ENCODE data around the gene OR51B4. TPM values are rescaled to one million over a fixed set of nuclear protein-coding genes. Genes with fewer than 3 reads are reported as not detected.

Gene OR51B4
- total RNA-seq, 1 donor from 2014 or later: not detected

- no peak for TF ChIP-seq POLR2AphosphoS5 (IDR thresholded peaks at IDR 0.05; ENCODE audit: insufficient read depth in 1 of 2, low read depth in 1 of 2)
- Histone ChIP-seq H3K4me1 (no peaks in the 10 kb centered on the region), H3K27me3 (no peaks in the 10 kb centered on the region), H3K27ac (no peak overlapping the region), H3K4me3 (no peak overlapping the region), H3K36me3 (no peaks in the 10 kb centered on the region), H3K9me3 (no peaks in the 10 kb centered on the region)
- no peak for DNase-seq (ENCODE audit: extremely low spot score in 2 of 2)
- intact Hi-C loops (cut with DNase I): no loop called here
These were observed 13.4 kb downstream of the OR51B4 start for GRCh38 chr11:5288108-5288905.

DNA sequence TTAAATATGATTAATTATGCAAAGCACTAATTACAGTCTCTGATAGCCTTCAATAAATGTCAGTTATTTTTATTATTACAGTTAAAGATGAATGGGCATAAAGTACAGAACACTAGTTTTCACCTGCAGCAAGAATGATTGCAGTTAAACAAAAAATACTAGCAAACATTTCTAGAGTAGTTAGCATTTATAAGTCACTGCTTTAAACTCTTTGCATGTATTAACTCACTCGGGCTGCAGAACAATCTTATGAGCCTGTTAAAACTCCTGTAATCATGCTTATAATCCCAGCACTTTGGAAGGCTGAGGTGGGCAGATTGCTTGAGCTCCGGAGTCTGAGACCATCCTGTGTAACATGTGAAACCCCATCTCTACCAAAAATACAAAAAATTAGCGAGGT lies 14.8 kb downstream of the OR51B4 start:
- Histone ChIP-seq H3K4me3 (no peak overlapping the region), H3K27ac (no peak overlapping the region), H3K27me3 (no peaks in the 10 kb centered on the region), H3K36me3 (no peaks in the 10 kb centered on the region), H3K9me3 (no peaks in the 10 kb centered on the region), H3K4me1 (no peaks in the 10 kb centered on the region)
- intact Hi-C loops (cut with DNase I): no loop called here
- no peak for DNase-seq (ENCODE audit: extremely low spot score in 2 of 2)
- TF ChIP-seq POLR2A (IDR thresholded peaks at IDR 0.05) (no peak), CTCF (IDR thresholded peaks at IDR 0.05) (no peak), POLR2AphosphoS5 (IDR thresholded peaks at IDR 0.05; ENCODE audit: insufficient read depth in 1 of 2, low read depth in 1 of 2) (no peak)

- DNase-seq (ENCODE audit: extremely low spot score in 2 of 2): no peak
- Histone ChIP-seq H3K27ac (no peak overlapping the region), H3K27me3 (no peaks in the 10 kb centered on the region), H3K9me3 (no peaks in the 10 kb centered on the region), H3K4me1 (no peaks in the 10 kb centered on the region), H3K4me3 (no peak overlapping the region), H3K36me3 (no peaks in the 10 kb centered on the region)
- TF ChIP-seq CTCF (IDR thresholded peaks at IDR 0.05) (no peak), POLR2AphosphoS5 (IDR thresholded peaks at IDR 0.05; ENCODE audit: insufficient read depth in 1 of 2, low read depth in 1 of 2) (no peak), POLR2A (IDR thresholded peaks at IDR 0.05) (no peak)
- intact Hi-C loops (cut with DNase I): no loop called here
These were observed 15.4 kb downstream of the OR51B4 start for GRCh38 chr11:5286351-5286750.

DNA sequence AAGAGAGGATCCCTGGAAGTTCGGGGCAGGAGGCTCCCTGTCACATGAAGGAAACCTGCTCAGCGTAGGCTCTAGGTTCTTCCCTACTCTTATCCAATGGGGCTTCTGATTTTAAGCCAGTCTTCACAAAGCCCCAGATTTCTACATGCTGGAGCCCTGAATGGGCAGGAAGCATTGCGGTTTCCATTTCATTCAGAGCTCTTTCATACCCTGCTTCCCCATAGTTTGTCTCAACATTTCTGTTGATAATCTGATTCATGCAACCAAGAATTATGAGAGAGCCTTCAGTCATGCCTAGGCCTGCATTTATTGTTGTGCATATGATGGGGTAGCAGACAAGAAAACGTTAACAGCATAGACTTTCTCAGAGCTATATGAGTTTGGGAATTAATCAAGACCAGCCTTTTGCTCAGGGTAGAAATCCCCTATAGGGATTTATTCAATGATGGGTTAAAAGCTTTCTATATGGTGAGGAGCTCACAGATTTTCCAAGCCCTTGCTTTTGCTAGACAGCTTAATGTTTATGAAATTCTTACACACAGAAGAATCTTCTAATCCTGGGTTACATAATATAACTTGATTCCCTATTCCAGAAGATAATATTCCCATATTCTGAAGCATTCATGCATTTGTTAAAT lies 15.9 kb downstream of the OR51B4 start:
- H3K36me3 ChIP-seq: no peaks in the 10 kb centered on the region
- H3K27ac ChIP-seq: no peak overlapping the region
- H3K9me3 ChIP-seq: no peaks in the 10 kb centered on the region
- TF ChIP-seq POLR2A (IDR thresholded peaks at IDR 0.05) (no peak), POLR2AphosphoS5 (IDR thresholded peaks at IDR 0.05; ENCODE audit: insufficient read depth in 1 of 2, low read depth in 1 of 2) (no peak), CTCF (IDR thresholded peaks at IDR 0.05) (no peak)
- H3K4me1 ChIP-seq: no peaks in the 10 kb centered on the region
- no peaks in the 10 kb centered on the region for H3K27me3 ChIP-seq
- intact Hi-C loops (cut with DNase I): no loop called here
- no peak overlapping the region for H3K4me3 ChIP-seq
- DNase-seq (ENCODE audit: extremely low spot score in 2 of 2): no peak

GRCh38 chr11:5284637-5285036 lies 17.1 kb downstream of the OR51B4 start:
- no peak for DNase-seq (ENCODE audit: extremely low spot score in 2 of 2)
- H3K27ac ChIP-seq: no peak overlapping the region
- intact Hi-C loops (cut with DNase I): no loop called here
- H3K4me3 ChIP-seq: no peak overlapping the region
- H3K36me3 ChIP-seq: no peaks in the 10 kb centered on the region
- TF ChIP-seq POLR2AphosphoS5 (IDR thresholded peaks at IDR 0.05; ENCODE audit: insufficient read depth in 1 of 2, low read depth in 1 of 2) (no peak), CTCF (IDR thresholded peaks at IDR 0.05) (no peak), POLR2A (IDR thresholded peaks at IDR 0.05) (no peak)
- H3K9me3 ChIP-seq: no peaks in the 10 kb centered on the region
- no peaks in the 10 kb centered on the region for H3K4me1 ChIP-seq
- no peaks in the 10 kb centered on the region for H3K27me3 ChIP-seq

Data from vagina (tissue), 2 donors.